ENCODE results near the gene PAFAH1B2.
"Not testable (repeated sequence)": the region's sequence is repeated elsewhere in the genome, so short reads cannot be mapped to it uniquely, and the experiment has no call there.

Gene PAFAH1B2

DNA sequence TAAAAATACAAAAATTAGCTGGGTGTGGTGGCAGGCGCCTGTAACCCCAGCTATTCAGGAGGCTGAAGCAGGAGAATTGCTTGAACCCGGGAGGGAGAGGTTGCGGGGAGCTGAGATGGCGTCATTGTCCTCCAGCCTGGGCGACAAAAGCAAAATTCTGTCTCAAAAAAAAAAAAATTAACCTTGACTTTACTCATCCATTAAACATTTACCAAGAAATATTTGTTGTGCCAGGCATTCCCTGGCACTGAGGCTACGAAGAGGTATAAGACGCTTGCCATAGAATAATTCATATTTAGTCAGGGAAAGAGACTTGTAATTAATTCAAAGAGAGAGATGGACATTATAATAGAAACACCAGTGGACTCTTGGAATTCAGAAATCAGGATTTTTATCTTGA lies 13.2 kb upstream of the PAFAH1B2 start:
- no peak overlapping the region for H3K27ac ChIP-seq (ENCODE audit: low read depth, low read length)

DNA sequence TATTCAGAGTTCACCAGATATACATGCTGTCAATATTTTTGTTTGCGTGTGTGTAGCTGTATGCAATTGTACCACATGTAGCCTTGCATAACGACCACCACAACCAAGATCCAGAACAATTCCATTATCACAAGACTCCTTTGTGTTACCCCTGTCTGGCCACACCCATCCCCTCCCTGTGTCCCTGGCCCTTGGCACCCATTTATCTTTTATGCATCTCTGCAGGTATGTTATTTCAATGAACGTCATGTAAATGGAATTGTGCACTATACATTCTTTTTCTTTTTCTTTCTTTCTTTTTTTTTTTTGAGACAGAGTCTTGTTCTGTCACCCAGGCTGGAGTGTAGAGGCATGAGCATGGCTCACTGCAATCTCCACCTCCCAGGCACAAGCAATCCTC lies 9.7 kb upstream of the PAFAH1B2 start:
- Histone ChIP-seq H3K9me3 (ENCODE audit: insufficient read depth, low read length) (no peaks in the 10 kb centered on the region), H3K9ac (ENCODE audit: low read length) (no peak overlapping the region), H3K4me3 (ENCODE audit: insufficient read depth, low read length, poor library complexity, severe bottlenecking) (no peak overlapping the region), H3F3A (ENCODE audit: insufficient read depth) (no peaks in the 10 kb centered on the region), H3K27ac (ENCODE audit: low read depth, low read length) (no peak overlapping the region), H3K27me3 (ENCODE audit: low read length) (no peaks in the 10 kb centered on the region), H2AFZ (ENCODE audit: low read depth, low read length, severe bottlenecking) (no peak overlapping the region), H3K79me2 (ENCODE audit: insufficient read depth, low read length) (no peaks in the 10 kb centered on the region), H3K9me2 (replicated peaks; ENCODE audit: insufficient read depth, low read length) (no peaks in the 10 kb centered on the region), H3K36me3 (ENCODE audit: low read length) (no peaks in the 10 kb centered on the region), H4K20me1 (ENCODE audit: low read depth, low read length) (no peaks in the 10 kb centered on the region), H3K4me2 (ENCODE audit: low read depth, low read length, poor library complexity, severe bottlenecking) (no peak overlapping the region)
- TF ChIP-seq, protein P1, sequence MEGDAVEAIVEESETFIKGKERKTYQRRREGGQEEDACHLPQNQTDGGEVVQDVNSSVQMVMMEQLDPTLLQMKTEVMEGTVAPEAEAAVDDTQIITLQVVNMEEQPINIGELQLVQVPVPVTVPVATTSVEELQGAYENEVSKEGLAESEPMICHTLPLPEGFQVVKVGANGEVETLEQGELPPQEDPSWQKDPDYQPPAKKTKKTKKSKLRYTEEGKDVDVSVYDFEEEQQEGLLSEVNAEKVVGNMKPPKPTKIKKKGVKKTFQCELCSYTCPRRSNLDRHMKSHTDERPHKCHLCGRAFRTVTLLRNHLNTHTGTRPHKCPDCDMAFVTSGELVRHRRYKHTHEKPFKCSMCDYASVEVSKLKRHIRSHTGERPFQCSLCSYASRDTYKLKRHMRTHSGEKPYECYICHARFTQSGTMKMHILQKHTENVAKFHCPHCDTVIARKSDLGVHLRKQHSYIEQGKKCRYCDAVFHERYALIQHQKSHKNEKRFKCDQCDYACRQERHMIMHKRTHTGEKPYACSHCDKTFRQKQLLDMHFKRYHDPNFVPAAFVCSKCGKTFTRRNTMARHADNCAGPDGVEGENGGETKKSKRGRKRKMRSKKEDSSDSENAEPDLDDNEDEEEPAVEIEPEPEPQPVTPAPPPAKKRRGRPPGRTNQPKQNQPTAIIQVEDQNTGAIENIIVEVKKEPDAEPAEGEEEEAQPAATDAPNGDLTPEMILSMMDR (IDR thresholded peaks at IDR 0.05; ENCODE audit: insufficient read depth, low read length, poor library complexity, severe bottlenecking) = no peak
- TF ChIP-seq EZH2phosphoT487 (conservative IDR thresholded peaks at IDR 0.05; ENCODE audit: low read length) = no peak

More for the DNA sequence above, 13.2 kb upstream of the PAFAH1B2 start:
- Histone ChIP-seq H3K9ac (ENCODE audit: low read length) (no peak overlapping the region), H4K20me1 (ENCODE audit: low read depth, low read length) (no peaks in the 10 kb centered on the region), H2AFZ (ENCODE audit: low read depth, low read length, severe bottlenecking) (no peak overlapping the region), H3K9me3 (ENCODE audit: insufficient read depth, low read length) (no peaks in the 10 kb centered on the region), H3K4me3 (ENCODE audit: insufficient read depth, low read length, poor library complexity, severe bottlenecking) (no peak overlapping the region), H3K27me3 (ENCODE audit: low read length) (no peaks in the 10 kb centered on the region), H3K36me3 (ENCODE audit: low read length) (no peaks in the 10 kb centered on the region), H3K9me2 (replicated peaks; ENCODE audit: insufficient read depth, low read length) (no peaks in the 10 kb centered on the region), H3K79me2 (ENCODE audit: insufficient read depth, low read length) (no peaks in the 10 kb centered on the region), H3F3A (ENCODE audit: insufficient read depth) (no peaks in the 10 kb centered on the region), H3K4me2 (ENCODE audit: low read depth, low read length, poor library complexity, severe bottlenecking) (no peak overlapping the region)
- no peak for TF ChIP-seq EZH2phosphoT487 (conservative IDR thresholded peaks at IDR 0.05; ENCODE audit: low read length)
- TF ChIP-seq, protein P1 (IDR thresholded peaks at IDR 0.05; ENCODE audit: insufficient read depth, low read length, poor library complexity, severe bottlenecking) = no peak

DNA sequence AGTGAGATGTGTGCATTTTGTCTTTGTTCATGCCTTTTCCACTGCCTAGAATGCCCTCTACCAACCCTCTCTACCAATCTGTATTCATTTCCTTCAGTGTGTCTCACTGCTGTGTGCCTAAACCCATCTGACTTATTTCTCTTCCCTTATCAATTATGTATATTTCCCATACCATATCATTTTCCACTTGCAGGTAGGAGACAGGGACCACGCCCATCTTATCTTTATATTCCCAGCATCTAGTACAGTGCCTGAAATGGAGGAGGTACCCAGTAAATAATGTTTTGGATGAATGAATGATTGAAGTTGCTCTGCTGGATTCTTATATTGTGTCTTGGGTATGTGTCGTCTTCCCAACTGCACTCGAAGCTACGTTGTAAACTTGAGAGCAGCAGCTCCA lies 9.1 kb upstream of the PAFAH1B2 start:
- not testable (repeated sequence) for H3K4me2 ChIP-seq (ENCODE audit: low read depth, low read length, poor library complexity, severe bottlenecking); H2AFZ ChIP-seq (ENCODE audit: low read depth, low read length, severe bottlenecking); H3K27ac ChIP-seq (ENCODE audit: low read depth, low read length); H3K79me2 ChIP-seq (ENCODE audit: insufficient read depth, low read length); H3K36me3 ChIP-seq (ENCODE audit: low read length); H3K9ac ChIP-seq (ENCODE audit: low read length); H3K27me3 ChIP-seq (ENCODE audit: low read length); H3K9me2 ChIP-seq (replicated peaks; ENCODE audit: insufficient read depth, low read length); H4K20me1 ChIP-seq (ENCODE audit: low read depth, low read length); H3K4me3 ChIP-seq (ENCODE audit: insufficient read depth, low read length, poor library complexity, severe bottlenecking); H3F3A ChIP-seq (ENCODE audit: insufficient read depth); H3K9me3 ChIP-seq (ENCODE audit: insufficient read depth, low read length)

DNA sequence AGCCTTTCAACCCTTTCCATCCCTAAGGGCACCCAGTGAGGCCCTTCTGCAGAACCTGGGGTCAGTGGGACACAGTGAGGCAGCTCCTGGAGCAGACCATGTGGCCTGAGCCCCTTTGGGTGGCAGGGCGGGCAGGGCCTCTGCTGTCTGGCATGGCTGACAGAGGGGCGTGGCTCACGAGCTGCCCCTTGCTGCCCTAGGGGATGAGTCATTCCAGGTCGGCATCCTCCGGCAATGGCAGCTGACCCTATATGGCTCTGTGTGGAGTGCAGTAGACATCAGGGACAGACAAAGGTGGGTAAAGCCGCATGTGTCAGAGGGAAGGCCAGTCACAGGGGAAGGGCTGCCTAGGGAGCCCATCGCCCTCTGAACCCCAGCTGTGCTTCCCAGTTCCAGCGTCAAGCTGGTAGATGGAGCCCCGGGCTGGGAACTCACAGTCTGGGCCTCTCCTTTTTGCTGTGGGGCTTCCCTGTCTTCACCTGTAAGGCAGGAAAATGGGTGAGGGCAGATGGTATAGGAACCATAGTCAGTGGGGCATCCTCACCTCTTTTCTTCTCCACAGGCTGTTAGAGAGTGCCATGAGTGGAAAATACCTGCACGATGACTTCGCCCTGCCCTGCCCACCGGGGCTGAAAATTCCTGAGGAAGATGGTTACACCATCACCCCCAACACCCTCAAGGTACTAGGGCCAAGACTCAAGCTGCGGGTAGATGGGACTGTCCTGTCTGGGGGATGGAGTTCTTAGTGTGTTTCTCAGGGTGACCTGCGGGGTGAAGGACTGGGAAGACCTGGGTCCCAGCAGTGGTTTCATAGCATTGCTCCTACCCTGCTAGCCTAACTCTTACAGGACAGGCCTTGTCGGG lies 6.6 kb upstream of the PAFAH1B2 start:
- H3K4me3 ChIP-seq (ENCODE audit: insufficient read depth, low read length, poor library complexity, severe bottlenecking); H3K9ac ChIP-seq (ENCODE audit: low read length); H3K27ac ChIP-seq (ENCODE audit: low read depth, low read length); H3K27me3 ChIP-seq (ENCODE audit: low read length); H3K9me2 ChIP-seq (replicated peaks; ENCODE audit: insufficient read depth, low read length); H2AFZ ChIP-seq (ENCODE audit: low read depth, low read length, severe bottlenecking); H3K79me2 ChIP-seq (ENCODE audit: insufficient read depth, low read length); H4K20me1 ChIP-seq (ENCODE audit: low read depth, low read length); H3K4me2 ChIP-seq (ENCODE audit: low read depth, low read length, poor library complexity, severe bottlenecking); H3K9me3 ChIP-seq (ENCODE audit: insufficient read depth, low read length); H3K36me3 ChIP-seq (ENCODE audit: low read length); H3F3A ChIP-seq (ENCODE audit: insufficient read depth): not testable (repeated sequence)

Measured in SU-DHL-6 (cell line).